ENCODE results near the gene ADD1.
A peak's percentile ranks its signal among the peaks of the same experiment; 100 is the strongest.
"Not testable (repeated sequence)": the region's sequence is repeated elsewhere in the genome, so short reads cannot be mapped to it uniquely, and the experiment has no call there.

The ADD1 gene

GRCh38 chr4:2934077-2934812 is 90.6 kb downstream of the ADD1 start:
- no peak for DNase-seq (ENCODE audit: low read depth)

- DNase-seq (ENCODE audit: low read depth) = peak; percentile 82
Measured at GRCh38 chr4:2934813-2935761, 91.4 kb downstream of the ADD1 start.

GRCh38 chr4:2935762-2936743 is 92.4 kb downstream of the ADD1 start:
- no peak for DNase-seq (ENCODE audit: low read depth)

GRCh38 chr4:2936773-2937145 is 93.1 kb downstream of the ADD1 start:
- no peak for DNase-seq (ENCODE audit: low read depth)

- DNase-seq (ENCODE audit: low read depth) = no peak
Measured at GRCh38 chr4:2937146-2937857, 93.7 kb downstream of the ADD1 start.

- no peak for DNase-seq (ENCODE audit: low read depth)
Measured at GRCh38 chr4:2937986-2938385, 94.3 kb downstream of the ADD1 start.

- not testable (repeated sequence) for DNase-seq (ENCODE audit: low read depth)
Measured at GRCh38 chr4:2938411-2938810, 94.8 kb downstream of the ADD1 start.

- DNase-seq (ENCODE audit: low read depth) = no peak
Measured at GRCh38 chr4:2938906-2939305, 95.3 kb downstream of the ADD1 start.

- no peak for DNase-seq (ENCODE audit: low read depth)
Measured at GRCh38 chr4:2939383-2940243, 96.0 kb downstream of the ADD1 start.

- no peak for DNase-seq (ENCODE audit: low read depth)
Measured at GRCh38 chr4:2940267-2941137, 96.9 kb downstream of the ADD1 start.

- no peak for DNase-seq (ENCODE audit: low read depth)
Measured at GRCh38 chr4:2941138-2942036, 97.7 kb downstream of the ADD1 start.

GRCh38 chr4:2942037-2942531 is 98.4 kb downstream of the ADD1 start:
- DNase-seq (ENCODE audit: low read depth) = no peak

GRCh38 chr4:2942532-2943363 is 99.1 kb downstream of the ADD1 start:
- no peak for DNase-seq (ENCODE audit: low read depth)

- no peak for DNase-seq (ENCODE audit: low read depth)
Measured at GRCh38 chr4:2943364-2944090, 99.9 kb downstream of the ADD1 start.

- no peak for DNase-seq (ENCODE audit: low read depth)
Measured at GRCh38 chr4:2944091-2944482, 100.4 kb downstream of the ADD1 start.
